Lower leg skin (tissue), 4 donors: ENCODE results near the gene UBTF. TPM values are rescaled to one million over a fixed set of nuclear protein-coding genes. Genes with fewer than 3 reads are reported as not detected.

Source experiments
- DNase-seq, 2 donors: peaks; one replicate each; pipeline ENCODE4 v3.0.0-alpha.2; 2019; ENCODE audit warnings: low spot score in 2 of 2
- H3K4me3 ChIP-seq: fragments of 200-600 bp; sonication (generic); 2 replicates; pipeline ENCODE4 v1.5.1; 2017; ENCODE audit warnings: mild to moderate bottlenecking, low read depth; ENCODE audit not compliant: poor library complexity, severe bottlenecking
- CTCF ChIP-seq, 3 donors: fragments of 450-650 bp; IDR thresholded peaks; one replicate each; pipeline ENCODE4 v1.5.1; 2016; ENCODE audit warnings: antibody characterized with exemption in 3 of 3, mild to moderate bottlenecking in 3 of 3, moderate library complexity in 2 of 3
- POLR2A ChIP-seq, 2 donors: fragments of 450-650 bp; IDR thresholded peaks; one replicate each; pipeline ENCODE4 v1.6.1; 2016 to 2017; ENCODE audit warnings: antibody characterized with exemption in 2 of 2, mild to moderate bottlenecking in 1 of 2, moderate library complexity in 1 of 2
- WGBS, 2 donors: methylation state at CpG; one replicate each; pipeline ENCODE4 v1.1.5; 2018; 5-methylcytosine and 5-hydroxymethylcytosine counted together
- intact Hi-C: fragments of 100-400 bp; cut with DNase I; formaldehyde crosslinking; loops from one replicate; pipeline ENCODE4 v1.15.0; 2023; ENCODE audit warnings: low total_unique reads
- total RNA-seq, 4 donors: library from RNA; depleted of rRNA; stranded (reverse); fragments of >200 nt; gene quantifications; one replicate each; pipeline ENCODE4 v1.1.0, GENCODE V29; 2016

Gene UBTF
- total RNA-seq, 4 donors from 2014 or later: 62.4 to 70.8 (median 65.7) TPM

- intact Hi-C loops: no loop called here
- H3K4me3 ChIP-seq: no peak overlapping the region
- DNase-seq: no peak
- TF ChIP-seq CTCF (IDR thresholded peaks at IDR 0.05) (no peak), POLR2A (IDR thresholded peaks at IDR 0.05) (no peak)
- WGBS, 2 donors: 89 to 93% methylated on average over 8 of the region's 8 CpGs
Observed at GRCh38 chr17:44184212-44184810, 35.2 kb downstream of the UBTF start.

- WGBS, 2 donors: 89 to 94% methylated on average over 2 of the region's 2 CpGs
- intact Hi-C loops: no loop called here
- no peak for TF ChIP-seq POLR2A (IDR thresholded peaks at IDR 0.05)
- no peak overlapping the region for H3K4me3 ChIP-seq
- DNase-seq: no peak
Observed at GRCh38 chr17:44183024-44183423, 36.5 kb downstream of the UBTF start.

- 88 to 90% methylated on average over 9 to 14 of the region's 14 CpGs for WGBS, 2 donors
- DNase-seq: no peak
- TF ChIP-seq POLR2A (IDR thresholded peaks at IDR 0.05): no peak
- TF ChIP-seq CTCF (IDR thresholded peaks at IDR 0.05): no peak
- intact Hi-C loops: no loop called here
- H3K4me3 ChIP-seq: no peak overlapping the region
Observed at GRCh38 chr17:44178133-44178532, 41.3 kb downstream of the UBTF start.

GRCh38 chr17:44177640-44178039, 41.8 kb downstream of the UBTF start:
- no peak for DNase-seq
- WGBS, 2 donors: 90 to 98% methylated on average over 4 of the region's 4 CpGs
- intact Hi-C loops: no loop called here
- no peak for TF ChIP-seq POLR2A (IDR thresholded peaks at IDR 0.05)
- TF ChIP-seq CTCF (IDR thresholded peaks at IDR 0.05): no peak
- H3K4me3 ChIP-seq: no peak overlapping the region

GRCh38 chr17:44176671-44177501, 42.6 kb downstream of the UBTF start:
- no peak for DNase-seq
- TF ChIP-seq CTCF (IDR thresholded peaks at IDR 0.05) (no peak), POLR2A (IDR thresholded peaks at IDR 0.05) (no peak)
- intact Hi-C loops: no loop called here
- no peak overlapping the region for H3K4me3 ChIP-seq
- 94 to 95% methylated on average over 28 to 39 of the region's 54 CpGs for WGBS, 2 donors

GRCh38 chr17:44176257-44176656, 43.2 kb downstream of the UBTF start:
- no peak for DNase-seq
- 95 to 100% methylated on average over 1 of the region's 1 CpG for WGBS, 2 donors
- H3K4me3 ChIP-seq: no peak overlapping the region
- TF ChIP-seq CTCF (IDR thresholded peaks at IDR 0.05) (no peak), POLR2A (IDR thresholded peaks at IDR 0.05) (no peak)
- intact Hi-C loops: no loop called here
